Mesendoderm (in vitro differentiated cells): ENCODE data around the gene MBOAT1.

Source experiments
- DNase-seq: peaks from one replicate; pipeline ENCODE4 v3.0.0; 2013
- H2AK5ac ChIP-seq: 2 replicates; pipeline ENCODE4 v1.6.1; 2013; ENCODE audit warnings: low read length, inconsistent platforms
- H2BK120ac ChIP-seq: 2 replicates; pipeline ENCODE4 v1.6.1; 2013; ENCODE audit warnings: low read depth, mild to moderate bottlenecking, low read length, moderate library complexity, mixed read lengths
- H2BK15ac ChIP-seq: replicated peaks from 2 replicates; pipeline ENCODE4 v1.6.1; 2013; ENCODE audit warnings: low read depth, mild to moderate bottlenecking, moderate library complexity
- H2BK5ac ChIP-seq: 2 replicates; pipeline ENCODE4 v1.6.1; 2013; ENCODE audit warnings: low read length, inconsistent platforms
- H3K18ac ChIP-seq: 2 replicates; pipeline ENCODE4 v1.6.1; 2013; ENCODE audit warnings: mild to moderate bottlenecking, low read length, mixed read lengths
- H3K23ac ChIP-seq: one replicate; pipeline ENCODE4 v1.6.1; 2013; ENCODE audit warnings: low read length
- H3K27ac ChIP-seq: 2 replicates; pipeline ENCODE4 v1.5.1; 2013; ENCODE audit warnings: low read depth, mild to moderate bottlenecking, inconsistent platforms, low read length, moderate library complexity
- H3K27me3 ChIP-seq: 2 replicates; pipeline ENCODE4 v1.6.1; 2013; ENCODE audit warnings: low read length, control low read depth, mild to moderate bottlenecking, inconsistent platforms; ENCODE audit not compliant: insufficient read depth, poor library complexity
- H3K36me3 ChIP-seq: 2 replicates; pipeline ENCODE4 v1.6.1; 2013; ENCODE audit warnings: low read length, inconsistent platforms; ENCODE audit not compliant: control insufficient read depth, insufficient read depth
- H3K4ac ChIP-seq: one replicate; pipeline ENCODE4 v1.6.1; 2013; ENCODE audit warnings: low read depth, mild to moderate bottlenecking, low read length, moderate library complexity
- H3K4me1 ChIP-seq: 2 replicates; pipeline ENCODE4 v1.6.1; 2013; ENCODE audit warnings: low read depth, low read length, inconsistent platforms; ENCODE audit not compliant: control insufficient read depth
- H3K4me2 ChIP-seq: 2 replicates; pipeline ENCODE4 v1.6.1; 2013; ENCODE audit warnings: low read length
- H3K4me3 ChIP-seq: 2 replicates; pipeline ENCODE4 v1.5.1; 2013; ENCODE audit warnings: mild to moderate bottlenecking, low read length
- H3K56ac ChIP-seq: one replicate; pipeline ENCODE4 v1.6.1; 2013; ENCODE audit warnings: low read length
- H3K79me1 ChIP-seq: 2 replicates; pipeline ENCODE4 v1.6.1; 2013; ENCODE audit warnings: low read length, inconsistent platforms
- H3K79me2 ChIP-seq: 2 replicates; pipeline ENCODE4 v1.6.1; 2013; ENCODE audit warnings: mild to moderate bottlenecking, low read length; ENCODE audit not compliant: control insufficient read depth, insufficient read depth
- H3K9ac ChIP-seq: 2 replicates; pipeline ENCODE4 v1.6.1; 2013; ENCODE audit warnings: low read length, inconsistent platforms
- H4K5ac ChIP-seq: one replicate; pipeline ENCODE4 v1.6.1; 2013; ENCODE audit warnings: low read length
- H4K8ac ChIP-seq: one replicate; pipeline ENCODE4 v1.6.1; 2013; ENCODE audit warnings: low read depth, mild to moderate bottlenecking, control low read depth, low read length, moderate library complexity
- WGBS: extraction: QIAGEN DNeasy Blood & Tissue Kit; methylation state at CpG from one replicate; pipeline ENCODE4 v1.1.7; 2013; ENCODE audit warnings: low lambda C conversion rate, missing lambda C conversion rate; ENCODE audit not compliant: insufficient coverage; ENCODE audit errors: extremely low coverage; 5-methylcytosine and 5-hydroxymethylcytosine counted together

Gene MBOAT1

GRCh38 chr6:20169786-20170185, 42.5 kb downstream of the MBOAT1 start:
- no peak overlapping the region for H3K4me3 ChIP-seq
- no peak overlapping the region for H2BK15ac ChIP-seq
- no peak overlapping the region for H2BK5ac ChIP-seq
- no peaks in the 10 kb centered on the region for H3K79me1 ChIP-seq
- H3K18ac ChIP-seq: no peak overlapping the region
- no peak overlapping the region for H3K56ac ChIP-seq
- no peak overlapping the region for H3K23ac ChIP-seq
- H3K79me2 ChIP-seq: no peaks in the 10 kb centered on the region
- DNase-seq: no peak
- no peak overlapping the region for H3K4ac ChIP-seq
- H3K4me1 ChIP-seq: no peaks in the 10 kb centered on the region
- no peak overlapping the region for H4K5ac ChIP-seq
- H2AK5ac ChIP-seq: no peak overlapping the region
- no peak overlapping the region for H3K9ac ChIP-seq
- no peak overlapping the region for H3K4me2 ChIP-seq
- H3K36me3 ChIP-seq: no peaks in the 10 kb centered on the region
- H3K27me3 ChIP-seq: no peaks in the 10 kb centered on the region
- H3K27ac ChIP-seq: no peak overlapping the region
- no CpG with 5 or more reads among the region's 2 CpGs for WGBS
- no peak overlapping the region for H2BK120ac ChIP-seq
- no peak overlapping the region for H4K8ac ChIP-seq

DNA sequence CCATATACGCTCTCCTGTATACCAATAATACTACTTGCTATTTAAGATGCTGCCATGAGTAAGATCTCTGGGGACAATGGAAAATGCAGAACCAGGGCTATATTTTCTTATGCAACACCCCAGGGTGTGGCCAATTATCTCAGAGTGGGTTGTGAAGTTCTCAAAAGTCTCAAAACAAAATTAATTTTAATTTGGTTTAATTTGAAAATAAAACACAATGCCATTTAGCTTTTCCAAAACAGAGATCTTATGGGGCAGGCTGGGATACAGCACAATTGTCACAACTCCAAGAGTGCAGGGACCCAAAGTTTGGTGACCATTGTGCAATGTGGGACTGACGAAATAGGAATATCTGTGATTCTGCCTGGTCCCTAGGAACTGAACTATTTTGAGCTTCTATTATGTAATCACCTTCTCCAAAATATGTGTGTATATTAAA, 43.1 kb downstream of the MBOAT1 start:
- DNase-seq: no peak
- Histone ChIP-seq H3K56ac (no peak overlapping the region), H3K4ac (no peak overlapping the region), H2BK15ac (no peak overlapping the region), H3K4me2 (no peak overlapping the region), H4K5ac (no peak overlapping the region), H3K9ac (no peak overlapping the region), H3K4me1 (no peaks in the 10 kb centered on the region), H3K18ac (no peak overlapping the region), H3K4me3 (no peak overlapping the region), H2AK5ac (no peak overlapping the region), H3K27ac (no peak overlapping the region), H3K79me1 (no peaks in the 10 kb centered on the region), H3K79me2 (no peaks in the 10 kb centered on the region), H3K23ac (no peak overlapping the region), H2BK120ac (no peak overlapping the region), H3K27me3 (no peaks in the 10 kb centered on the region), H2BK5ac (no peak overlapping the region), H3K36me3 (no peaks in the 10 kb centered on the region), H4K8ac (no peak overlapping the region)
- no CpG with 5 or more reads among the region's 2 CpGs for WGBS

GRCh38 chr6:20168690-20169089, 43.6 kb downstream of the MBOAT1 start:
- Histone ChIP-seq H2AK5ac (no peak overlapping the region), H2BK120ac (no peak overlapping the region), H3K4me1 (no peaks in the 10 kb centered on the region), H2BK15ac (no peak overlapping the region), H3K9ac (no peak overlapping the region), H3K36me3 (no peaks in the 10 kb centered on the region), H2BK5ac (no peak overlapping the region), H4K8ac (no peak overlapping the region), H3K4me2 (no peak overlapping the region), H3K4me3 (no peak overlapping the region), H3K4ac (no peak overlapping the region), H3K23ac (no peak overlapping the region), H4K5ac (no peak overlapping the region), H3K27me3 (no peaks in the 10 kb centered on the region), H3K79me1 (no peaks in the 10 kb centered on the region), H3K56ac (no peak overlapping the region), H3K18ac (no peak overlapping the region), H3K79me2 (no peaks in the 10 kb centered on the region), H3K27ac (no peak overlapping the region)
- DNase-seq: no peak
- no CpG with 5 or more reads among the region's 2 CpGs for WGBS

DNA sequence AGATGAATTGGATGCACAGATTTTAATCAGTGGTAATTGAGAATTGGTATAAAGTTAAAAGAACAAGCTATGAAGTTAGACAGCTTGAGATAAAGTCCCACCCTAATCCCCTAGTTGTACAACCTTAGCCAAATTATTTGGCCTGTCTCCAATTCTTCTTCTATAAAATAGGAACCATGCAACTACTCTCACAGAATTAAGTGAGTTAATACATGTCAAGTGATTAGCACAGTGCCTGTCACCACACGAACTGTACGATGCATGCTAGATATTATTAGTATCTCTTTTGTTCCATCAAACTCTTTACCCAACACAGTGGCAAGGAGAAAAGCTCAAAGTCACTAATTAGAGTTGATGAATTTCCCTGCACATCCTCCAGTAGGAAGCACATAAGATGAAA, 44.7 kb downstream of the MBOAT1 start:
- H3K79me1 ChIP-seq: no peaks in the 10 kb centered on the region
- no peak overlapping the region for H3K4me3 ChIP-seq
- no peaks in the 10 kb centered on the region for H3K36me3 ChIP-seq
- H2BK5ac ChIP-seq: no peak overlapping the region
- no peak overlapping the region for H3K9ac ChIP-seq
- H2AK5ac ChIP-seq: no peak overlapping the region
- no CpG with 5 or more reads among the region's 2 CpGs for WGBS
- no peak overlapping the region for H3K23ac ChIP-seq
- no peak overlapping the region for H3K27ac ChIP-seq
- H3K18ac ChIP-seq: no peak overlapping the region
- H4K8ac ChIP-seq: no peak overlapping the region
- H4K5ac ChIP-seq: no peak overlapping the region
- DNase-seq: no peak
- no peak overlapping the region for H2BK15ac ChIP-seq
- H3K79me2 ChIP-seq: no peaks in the 10 kb centered on the region
- H3K56ac ChIP-seq: no peak overlapping the region
- no peaks in the 10 kb centered on the region for H3K27me3 ChIP-seq
- H3K4me2 ChIP-seq: no peak overlapping the region
- no peak overlapping the region for H3K4ac ChIP-seq
- no peak overlapping the region for H2BK120ac ChIP-seq
- no peaks in the 10 kb centered on the region for H3K4me1 ChIP-seq

DNA sequence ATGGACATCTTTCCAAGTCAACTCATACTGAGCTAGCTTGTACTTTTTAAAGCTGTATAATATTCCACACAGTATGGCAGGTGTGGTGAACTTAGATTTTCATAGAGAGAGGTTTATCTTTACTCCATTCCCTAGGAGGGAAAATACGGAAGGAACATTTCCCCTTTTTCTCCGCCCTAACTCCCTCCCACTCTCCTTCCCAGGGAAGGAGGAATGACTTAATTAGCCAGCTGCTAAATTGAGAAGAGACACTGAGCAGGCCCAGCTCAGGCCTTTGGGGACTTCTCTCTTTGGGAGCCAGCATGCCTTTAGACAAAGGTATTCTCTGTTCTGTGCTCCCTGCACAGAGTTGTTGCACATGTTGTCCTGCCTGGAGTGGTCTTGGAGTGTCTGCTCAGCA, 46.1 kb downstream of the MBOAT1 start:
- no peak overlapping the region for H2BK5ac ChIP-seq
- H3K4me2 ChIP-seq: no peak overlapping the region
- H3K4ac ChIP-seq: no peak overlapping the region
- H2BK15ac ChIP-seq: no peak overlapping the region
- H3K36me3 ChIP-seq: no peaks in the 10 kb centered on the region
- H3K56ac ChIP-seq: no peak overlapping the region
- H3K27ac ChIP-seq: no peak overlapping the region
- H3K79me2 ChIP-seq: no peaks in the 10 kb centered on the region
- DNase-seq: no peak
- no peak overlapping the region for H3K23ac ChIP-seq
- H3K18ac ChIP-seq: no peak overlapping the region
- no peak overlapping the region for H2AK5ac ChIP-seq
- H4K5ac ChIP-seq: no peak overlapping the region
- no peaks in the 10 kb centered on the region for H3K27me3 ChIP-seq
- H4K8ac ChIP-seq: no peak overlapping the region
- no peaks in the 10 kb centered on the region for H3K79me1 ChIP-seq
- H3K4me3 ChIP-seq: no peak overlapping the region
- no CpG with 5 or more reads among the region's 2 CpGs for WGBS
- H3K4me1 ChIP-seq: no peaks in the 10 kb centered on the region
- H3K9ac ChIP-seq: no peak overlapping the region
- H2BK120ac ChIP-seq: no peak overlapping the region

GRCh38 chr6:20162515-20162914, 49.8 kb downstream of the MBOAT1 start:
- Histone ChIP-seq H3K79me1 (peaks cover 2% of the 10 kb centered on the region), H3K79me2 (no peaks in the 10 kb centered on the region), H2AK5ac (no peak overlapping the region), H3K27ac (no peak overlapping the region), H3K4me1 (no peaks in the 10 kb centered on the region), H3K27me3 (no peaks in the 10 kb centered on the region), H3K18ac (no peak overlapping the region), H2BK5ac (no peak overlapping the region), H3K36me3 (no peaks in the 10 kb centered on the region), H3K9ac (no peak overlapping the region), H2BK120ac (no peak overlapping the region), H3K4ac (no peak overlapping the region), H3K56ac (no peak overlapping the region), H3K4me2 (no peak overlapping the region), H3K23ac (no peak overlapping the region), H2BK15ac (no peak overlapping the region), H3K4me3 (no peak overlapping the region), H4K8ac (no peak overlapping the region), H4K5ac (no peak overlapping the region)
- no CpG with 5 or more reads among the region's 2 CpGs for WGBS
- DNase-seq: no peak
